Measurements from ENCODE around the gene NR1D2.
"Not testable (repeated sequence)": the region's sequence is repeated elsewhere in the genome, so short reads cannot be mapped to it uniquely, and the experiment has no call there.

NR1D2 gene

DNA sequence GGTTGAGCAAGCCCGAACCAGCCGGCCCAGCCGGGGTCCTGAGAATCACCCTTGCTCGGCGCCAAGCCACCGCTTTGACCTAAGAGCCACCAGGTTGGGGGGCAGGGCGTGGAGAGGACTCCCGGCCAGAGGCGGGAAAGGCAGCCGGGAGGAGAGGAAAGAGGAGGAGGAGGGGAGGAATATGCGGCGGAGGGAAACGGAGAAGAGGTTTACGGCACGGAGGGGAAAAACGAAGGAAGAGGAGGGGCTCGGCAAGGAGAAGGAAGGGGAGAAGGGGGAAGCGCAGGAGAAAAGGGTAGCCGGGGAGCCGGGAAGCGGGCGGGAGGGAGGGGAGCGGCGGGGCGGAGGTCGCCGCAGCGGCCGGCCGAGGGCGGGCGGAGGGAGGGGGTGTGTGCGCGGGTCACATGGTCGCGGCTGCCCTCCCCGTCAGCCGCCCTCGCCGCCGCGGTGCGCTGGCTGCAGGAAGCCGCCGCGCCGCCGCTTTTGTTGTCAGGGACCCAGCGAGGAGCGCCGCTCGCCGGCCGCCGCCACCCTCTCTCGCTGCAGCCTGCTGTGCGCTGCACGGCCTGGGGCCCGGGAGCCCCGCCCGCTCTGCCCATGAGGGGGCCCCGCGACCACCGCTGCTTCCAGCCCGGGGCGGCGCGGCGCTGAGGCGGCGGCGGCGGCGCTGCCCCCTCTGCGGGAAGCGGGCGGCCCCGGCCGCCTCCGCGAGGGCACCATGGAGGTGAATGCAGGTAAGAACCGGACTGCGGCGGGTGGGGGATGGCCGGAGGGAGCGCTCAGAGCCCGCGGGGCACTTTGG, at the start of gene NR1D2:
Gene NR1D2, plus strand, starts transcription at position 426 of the 802 bp plus-strand sequence. Its CDS starts 293 bp downstream, at position 719.
- peak; percentile 58 for DNase-seq

DNA sequence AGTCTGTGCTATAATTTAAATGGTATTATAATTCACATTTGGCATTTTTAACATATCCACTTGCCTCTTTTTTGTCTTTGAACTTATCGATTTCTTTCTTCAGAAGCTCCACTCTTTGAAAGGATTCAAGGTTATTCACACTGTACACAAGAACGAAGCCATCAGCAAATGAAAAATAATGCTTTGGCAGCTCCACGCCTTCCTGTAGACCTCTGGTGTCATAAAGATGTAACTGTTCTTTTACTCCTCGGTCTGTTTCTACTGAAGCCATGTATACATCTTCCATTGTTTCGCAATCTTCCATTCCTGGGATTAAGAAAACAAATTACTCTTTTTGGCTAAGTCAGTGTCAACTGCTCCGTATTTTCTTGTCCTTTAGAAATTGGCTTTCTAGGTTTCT, 44.3 kb upstream of the NR1D2 start:
- no peak for DNase-seq

DNA sequence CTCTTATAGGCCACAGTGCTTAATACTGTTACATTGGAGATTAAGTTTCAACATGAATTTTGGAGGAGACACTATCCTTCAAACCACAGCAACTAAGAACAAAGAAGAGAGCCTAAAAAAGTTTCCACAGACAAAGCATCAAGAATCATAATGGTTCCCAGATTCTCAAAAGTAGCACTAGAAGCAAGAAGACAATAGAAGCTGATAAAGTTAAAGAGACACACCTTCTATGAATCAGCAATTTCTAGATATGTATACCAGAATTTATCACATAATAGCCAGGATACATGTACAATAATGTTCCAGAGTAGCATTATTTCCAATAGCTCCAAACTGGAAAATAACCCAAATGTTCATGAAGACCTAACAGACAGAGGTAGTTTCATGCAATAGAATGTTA, 40.5 kb upstream of the NR1D2 start:
- no peak for DNase-seq

DNA sequence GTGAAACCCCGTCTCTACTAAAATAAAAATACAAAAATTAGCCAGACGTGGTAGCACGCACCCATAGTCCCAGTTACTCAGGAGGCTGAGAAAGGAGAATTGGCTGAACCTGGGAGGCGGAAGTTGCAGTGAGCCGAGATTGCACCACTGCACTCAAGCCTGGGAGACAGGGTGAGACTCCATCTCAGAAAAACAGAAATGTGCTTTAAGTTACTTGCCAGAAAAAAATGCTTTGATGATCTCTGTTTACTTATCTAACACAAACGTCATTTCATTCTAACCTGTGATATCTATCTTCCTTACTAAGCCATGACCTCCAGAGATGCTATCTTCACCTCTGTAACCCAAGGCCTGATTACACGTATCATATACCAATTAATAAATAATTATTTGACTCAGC, 35.7 kb upstream of the NR1D2 start:
- no peak for DNase-seq

DNA sequence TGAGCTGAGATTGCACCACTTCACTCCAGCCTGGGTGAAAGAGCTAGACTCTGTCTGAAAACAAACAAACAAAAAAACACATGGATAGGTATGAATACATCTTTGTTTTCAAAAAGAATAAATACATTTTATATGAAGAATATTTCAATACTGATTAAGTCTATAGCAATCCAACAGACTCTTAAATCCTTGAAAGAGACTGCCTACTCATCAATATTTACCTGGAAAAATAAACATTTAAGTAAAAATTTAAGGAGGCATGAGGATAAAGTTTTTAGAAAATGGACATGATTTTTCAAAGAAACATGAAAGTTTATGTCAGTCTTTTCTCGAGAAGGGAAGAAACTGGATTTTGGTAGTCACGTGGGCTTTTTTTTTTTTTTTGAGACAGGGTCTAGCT, 33.7 kb upstream of the NR1D2 start:
- no peak for DNase-seq

DNA sequence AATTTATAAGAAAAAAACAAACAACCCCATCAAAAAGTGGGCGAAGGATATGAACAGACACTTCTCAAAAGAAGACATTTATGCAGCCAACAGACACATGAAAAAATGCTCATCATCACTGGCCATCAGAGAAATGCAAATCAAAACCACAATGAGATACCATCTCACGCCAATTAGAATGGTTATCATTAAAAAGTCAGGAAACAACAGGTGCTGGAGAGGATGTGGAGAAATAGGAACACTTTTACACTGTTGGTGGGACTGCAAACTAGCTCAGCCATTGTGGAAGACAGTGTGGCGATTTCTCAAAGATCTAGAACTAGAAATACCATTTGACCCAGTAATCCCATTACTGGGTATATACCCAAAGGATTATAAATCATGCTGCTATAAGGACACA, 32.8 kb upstream of the NR1D2 start:
- not testable (repeated sequence) for DNase-seq

DNA sequence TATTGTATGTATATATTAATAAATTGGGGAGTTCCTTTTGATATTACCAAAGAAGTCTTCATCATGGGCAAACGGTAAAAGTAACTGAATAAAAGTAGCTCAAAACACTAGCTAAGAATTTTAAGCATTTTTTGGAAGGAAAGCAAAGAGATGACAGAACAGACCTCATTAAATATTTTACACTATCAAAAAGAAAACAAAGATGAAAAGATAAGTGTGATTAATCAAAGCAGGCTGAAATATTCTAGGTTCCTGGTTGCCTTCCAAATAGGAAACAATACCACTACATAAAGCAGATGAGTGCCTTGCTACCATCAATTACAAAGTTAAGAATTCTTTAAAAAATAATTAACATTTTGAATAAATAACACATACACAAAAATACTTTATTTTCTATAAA, 31.9 kb upstream of the NR1D2 start:
- no peak for DNase-seq

DNA sequence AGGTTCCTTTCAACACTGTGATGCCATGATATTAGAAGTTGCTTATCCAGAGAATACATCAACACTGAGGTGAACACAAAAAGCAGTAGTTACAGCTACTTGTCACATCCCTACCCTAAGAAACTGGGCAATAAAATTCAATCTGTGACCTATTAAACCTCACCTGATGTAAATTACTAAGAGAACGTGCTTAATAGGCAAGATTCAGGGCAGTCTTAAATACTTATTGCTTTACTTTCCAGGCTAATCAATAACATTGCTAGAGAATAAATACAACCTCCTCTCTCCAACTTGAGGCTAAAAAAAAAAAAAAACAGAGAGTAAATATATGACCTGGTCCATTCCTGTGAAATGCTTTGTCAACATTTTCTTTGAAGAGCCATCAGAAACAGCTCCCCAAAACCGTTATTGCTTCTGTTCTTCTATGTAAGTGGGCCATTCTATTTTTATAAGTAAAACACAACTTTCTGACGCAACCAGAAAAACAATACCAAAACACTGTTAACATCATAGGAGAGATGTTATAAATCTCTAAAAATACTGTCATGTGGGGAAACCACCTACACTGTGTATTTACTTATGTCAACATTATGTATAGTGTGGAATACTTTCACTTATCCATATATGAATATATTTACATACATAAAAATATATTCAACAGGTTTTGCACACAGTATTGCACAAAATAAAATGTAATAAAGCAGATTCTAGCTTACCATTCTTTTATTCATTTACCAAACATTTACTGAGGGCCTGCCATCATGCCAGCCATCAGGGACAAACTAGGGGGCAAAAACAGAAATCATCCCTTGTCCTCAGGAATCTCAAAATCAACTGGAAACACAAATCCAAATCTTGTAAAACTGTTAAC, 31.0 kb upstream of the NR1D2 start:
- DNase-seq, result no peak

DNA sequence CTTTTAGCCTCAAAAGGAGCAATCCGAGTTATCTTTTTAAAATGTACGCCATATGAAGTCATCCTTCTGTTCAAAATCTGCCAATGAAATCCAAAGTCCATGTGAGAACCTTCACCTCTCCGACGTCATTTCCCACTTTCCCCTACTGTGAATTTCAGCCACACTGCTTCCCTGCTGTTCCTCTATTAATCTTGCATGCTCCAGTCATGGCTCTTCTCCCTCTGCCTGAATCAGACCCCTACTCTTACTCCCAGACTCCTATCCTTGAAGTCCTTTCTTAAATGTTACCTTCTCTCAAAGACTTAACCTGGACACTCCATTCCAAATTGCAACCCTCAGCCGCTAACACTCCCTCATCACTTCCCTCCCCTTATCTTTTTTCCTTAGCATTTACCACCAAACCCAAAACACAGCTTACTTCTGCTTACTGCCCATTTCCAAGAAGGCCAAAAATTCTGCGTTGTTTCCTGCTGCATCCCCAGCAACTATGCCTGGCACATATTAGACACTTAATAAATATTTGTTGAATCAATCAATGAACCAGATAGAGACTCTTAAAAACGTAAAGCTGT, 29.5 kb upstream of the NR1D2 start:
- no peak for DNase-seq

DNA sequence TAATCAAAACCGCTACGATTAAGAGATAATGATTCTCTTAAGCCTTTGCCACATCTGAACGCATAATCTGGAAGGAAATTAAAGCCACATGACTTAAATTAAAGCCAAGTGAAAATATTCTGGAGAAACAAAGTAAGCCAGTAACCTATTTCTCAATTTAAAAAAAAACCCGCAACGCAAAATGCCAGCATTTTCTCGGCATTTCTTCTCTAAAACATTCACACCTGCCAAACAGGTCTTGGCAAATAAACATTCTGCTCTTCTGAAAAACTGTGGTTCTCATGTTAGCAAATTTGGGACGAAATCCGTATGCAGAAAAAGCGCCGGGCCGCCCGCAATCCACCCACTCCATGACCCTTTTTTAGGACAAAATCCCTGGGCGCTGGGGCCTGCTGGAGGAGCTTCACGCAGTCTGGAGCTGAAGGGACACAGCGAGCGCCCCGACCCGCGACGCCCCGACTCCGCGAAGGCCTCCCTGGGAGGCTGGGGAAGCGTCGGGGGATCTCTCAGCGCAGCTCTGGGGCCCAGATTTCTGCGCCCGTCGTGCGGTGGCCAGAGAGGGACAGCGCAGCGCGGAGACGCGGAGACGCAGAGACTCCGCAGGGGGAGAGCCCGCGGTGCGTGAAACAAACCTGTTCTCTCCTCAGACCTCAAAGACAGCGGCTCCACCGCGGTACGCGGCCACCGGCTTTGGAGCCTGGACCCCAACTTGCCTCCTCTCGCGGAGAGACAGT, 28.8 kb upstream of the NR1D2 start:
- no peak for DNase-seq

DNA sequence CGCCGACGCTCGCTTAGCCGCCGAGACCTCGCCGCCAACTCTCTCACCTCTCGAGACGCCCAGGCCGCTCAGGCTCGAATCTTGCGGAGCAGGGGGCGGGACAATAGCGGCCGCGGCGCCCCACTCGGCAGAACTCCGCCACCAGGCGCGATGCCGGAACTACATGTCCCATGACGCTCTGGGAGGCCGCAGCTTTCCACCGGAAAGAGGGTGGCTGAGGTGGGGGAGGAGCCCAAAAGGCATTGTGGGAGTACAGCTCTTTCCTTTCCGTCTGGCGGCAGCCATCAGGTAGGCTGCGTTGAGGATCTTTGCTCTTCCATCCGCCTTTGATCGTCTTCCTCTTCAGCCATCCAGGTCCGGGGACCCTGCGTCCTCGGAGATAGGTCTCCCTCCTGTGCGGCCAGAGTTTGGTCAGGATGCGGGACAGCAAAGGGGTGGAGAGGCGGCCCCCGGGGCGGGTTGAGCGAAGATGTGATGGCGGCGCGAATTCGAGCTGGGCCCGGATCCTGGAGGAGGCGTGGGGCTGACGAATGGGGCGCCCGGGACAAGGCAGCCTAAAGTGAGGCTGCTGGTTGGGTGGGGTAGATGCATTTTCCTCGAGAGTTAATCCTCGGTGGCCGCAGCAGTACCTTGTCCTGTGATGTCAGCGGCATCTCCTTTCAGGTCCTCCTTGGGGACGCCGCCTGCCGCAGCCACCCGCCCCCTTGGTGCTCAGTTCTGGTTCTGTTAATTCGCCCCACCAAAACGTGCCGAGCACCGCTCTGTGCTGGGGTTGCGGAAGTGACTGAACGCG, 28.0 kb upstream of the NR1D2 start, which contains the start of the genes NKIRAS1 and RPL15:
Gene NKIRAS1, minus strand, starts transcription at position 105 of the 793 bp plus-strand sequence. CDS start 6,086 bp downstream, outside the sequence.
Gene RPL15, plus strand, starts transcription at position 247 of the 793 bp plus-strand sequence. CDS start 728 bp downstream, outside the sequence.
- DNase-seq, result peak; percentile 96

DNA sequence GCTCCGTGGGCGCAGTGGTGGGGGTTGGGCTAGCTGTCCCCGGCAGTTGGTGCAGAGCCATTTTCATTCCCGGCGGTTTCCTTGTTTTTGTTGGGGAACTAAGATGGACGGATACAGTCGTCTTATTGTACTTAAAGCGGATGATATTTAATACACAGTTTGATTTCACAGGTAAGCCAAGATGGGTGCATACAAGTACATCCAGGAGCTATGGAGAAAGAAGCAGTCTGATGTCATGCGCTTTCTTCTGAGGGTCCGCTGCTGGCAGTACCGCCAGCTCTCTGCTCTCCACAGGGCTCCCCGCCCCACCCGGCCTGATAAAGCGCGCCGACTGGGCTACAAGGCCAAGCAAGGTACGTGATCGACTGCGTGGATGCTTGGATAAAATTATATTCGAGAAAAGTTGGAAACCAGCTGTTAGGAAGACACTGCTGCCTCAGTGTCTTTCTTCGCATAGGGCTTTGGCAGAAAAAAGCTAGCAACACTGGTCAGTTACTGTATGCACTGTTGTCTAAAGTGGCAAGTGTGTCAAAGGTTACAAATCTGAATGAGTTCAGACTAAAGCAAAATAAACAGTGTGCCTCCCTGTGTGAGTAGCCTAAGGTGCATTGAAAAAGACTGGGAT, 27.3 kb upstream of the NR1D2 start:
- peak; percentile 71 for DNase-seq

DNA sequence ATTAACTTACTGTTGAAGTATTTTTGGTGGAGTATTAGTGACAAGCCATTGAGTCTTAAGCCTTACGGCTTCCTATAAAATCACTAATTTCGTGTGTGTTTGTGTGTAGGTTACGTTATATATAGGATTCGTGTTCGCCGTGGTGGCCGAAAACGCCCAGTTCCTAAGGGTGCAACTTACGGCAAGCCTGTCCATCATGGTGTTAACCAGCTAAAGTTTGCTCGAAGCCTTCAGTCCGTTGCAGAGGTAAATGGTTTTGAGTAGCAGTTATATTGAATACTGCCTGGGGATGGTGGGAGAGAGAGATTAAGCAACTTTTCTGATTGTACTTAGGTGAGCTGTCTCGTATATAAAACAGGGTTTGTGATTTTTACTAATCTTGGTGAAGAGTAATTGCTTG, 26.8 kb upstream of the NR1D2 start:
- DNase-seq, result not testable (repeated sequence)

DNA sequence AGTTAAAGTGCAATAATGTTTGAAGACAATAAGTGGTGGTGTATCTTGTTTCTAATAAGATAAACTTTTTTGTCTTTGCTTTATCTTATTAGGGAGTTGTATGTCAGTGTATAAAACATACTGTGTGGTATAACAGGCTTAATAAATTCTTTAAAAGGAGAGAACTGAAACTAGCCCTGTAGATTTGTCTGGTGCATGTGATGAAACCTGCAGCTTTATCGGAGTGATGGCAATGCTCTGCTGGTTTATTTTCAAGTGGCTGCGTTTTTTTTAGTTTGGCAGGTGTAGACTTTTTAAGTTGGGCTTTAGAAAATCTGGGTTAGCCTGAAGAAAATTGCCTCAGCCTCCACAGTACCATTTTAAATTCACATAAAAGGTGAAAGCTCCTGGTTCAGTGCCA, 25.5 kb upstream of the NR1D2 start:
- DNase-seq, result no peak

DNA sequence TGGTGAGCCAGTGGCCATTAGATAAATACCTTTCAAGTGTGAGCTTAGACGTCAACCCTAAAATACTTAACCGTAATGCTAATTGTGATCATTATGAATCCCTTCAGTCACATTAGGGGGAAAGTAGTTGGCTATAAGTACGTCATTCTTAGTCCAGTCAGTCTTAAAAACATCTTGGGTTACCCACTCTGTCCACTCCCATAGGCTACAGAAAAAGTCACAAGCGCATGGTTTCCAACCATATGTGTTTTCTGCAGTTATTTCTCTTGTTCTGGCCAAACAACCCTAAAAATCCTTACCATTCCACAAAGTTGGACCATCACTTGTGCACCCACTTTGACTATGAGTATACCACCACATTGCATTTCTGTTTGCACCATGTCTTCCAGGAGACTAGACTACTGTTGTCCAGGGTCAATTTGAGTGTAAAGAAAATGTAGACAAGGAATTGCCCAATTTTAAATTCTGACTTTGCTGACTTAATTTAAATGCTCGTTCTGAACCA, 24.9 kb upstream of the NR1D2 start:
- DNase-seq, result no peak

DNA sequence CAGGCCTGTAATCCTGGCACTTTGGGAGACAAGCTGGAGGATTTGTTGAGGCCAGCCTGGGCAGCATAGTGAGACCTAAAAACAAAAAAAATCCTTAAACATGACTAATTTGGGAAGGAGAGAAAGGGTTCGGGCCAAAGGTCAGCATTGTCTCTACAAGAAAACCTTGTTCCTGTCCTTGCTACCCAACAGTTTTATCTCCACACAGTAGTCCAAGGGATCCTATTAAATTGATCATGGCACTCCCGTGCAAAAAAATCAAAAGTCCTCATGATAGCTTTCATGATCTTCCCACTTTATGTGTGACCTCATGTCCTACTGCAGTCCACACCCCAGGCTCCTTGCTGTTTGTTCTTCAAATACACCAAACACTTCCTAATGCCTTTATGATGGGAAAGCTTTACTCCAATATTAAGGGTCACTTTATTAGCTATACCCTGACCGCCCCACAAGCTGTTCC, 24.0 kb upstream of the NR1D2 start:
- DNase-seq, result no peak

DNA sequence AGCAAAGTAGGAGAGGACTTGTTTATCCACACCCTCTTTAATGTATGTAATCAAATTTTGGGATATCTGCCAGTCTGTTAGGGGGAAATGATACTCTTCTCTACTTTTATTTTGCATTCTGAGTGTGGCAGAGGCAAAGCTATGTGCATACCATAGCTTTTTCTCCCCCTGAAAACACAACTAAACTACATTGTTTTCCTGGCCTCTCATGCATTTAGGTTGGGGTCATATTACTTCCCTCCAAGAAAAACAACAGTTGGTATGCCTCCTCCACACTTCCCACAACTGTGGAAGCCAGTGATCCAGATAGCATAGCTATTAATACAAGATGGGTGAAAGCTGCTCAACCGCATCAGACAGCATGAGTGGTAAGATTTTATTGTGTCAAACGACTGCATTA, 21.3 kb upstream of the NR1D2 start:
- DNase-seq, result no peak

DNA sequence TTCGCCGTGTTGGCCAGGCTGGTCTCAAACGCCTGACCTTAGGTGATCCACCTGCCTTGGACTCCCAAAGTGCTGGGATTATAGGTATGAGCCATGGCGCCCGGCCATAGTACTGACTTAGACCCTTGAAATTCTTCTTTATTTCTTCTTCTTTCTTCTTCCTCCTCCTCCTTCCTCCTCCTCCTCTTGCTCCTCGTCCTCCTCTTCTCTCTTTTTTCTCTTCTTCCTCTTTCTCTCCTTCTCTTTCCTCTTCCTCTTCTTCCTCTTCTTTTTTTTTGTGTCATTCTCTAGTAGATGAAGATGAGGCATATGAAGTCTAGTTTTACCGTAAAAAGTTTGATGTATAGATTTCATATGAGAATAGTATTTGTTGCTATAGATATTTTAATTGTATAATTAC, 18.8 kb upstream of the NR1D2 start:
- DNase-seq, result no peak

DNA sequence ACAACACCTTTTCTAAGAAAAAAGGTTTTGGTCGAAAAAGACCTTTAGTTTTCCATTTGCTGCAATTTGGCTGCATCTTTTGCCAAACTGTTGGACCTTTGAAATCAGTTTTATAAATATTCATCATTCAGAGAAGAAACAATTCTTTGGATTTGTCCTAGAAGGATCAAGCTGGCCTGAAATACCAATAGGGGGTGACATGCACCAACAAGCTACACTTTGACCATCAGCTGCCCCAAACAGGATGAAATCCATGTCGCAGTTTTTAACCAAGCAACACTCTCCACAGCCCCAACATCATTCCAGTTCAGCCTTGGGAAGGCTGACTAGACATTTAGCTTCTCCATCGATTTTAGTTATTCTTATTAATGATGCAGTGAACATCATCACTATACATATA, 18.4 kb upstream of the NR1D2 start:
- DNase-seq, result no peak

DNA sequence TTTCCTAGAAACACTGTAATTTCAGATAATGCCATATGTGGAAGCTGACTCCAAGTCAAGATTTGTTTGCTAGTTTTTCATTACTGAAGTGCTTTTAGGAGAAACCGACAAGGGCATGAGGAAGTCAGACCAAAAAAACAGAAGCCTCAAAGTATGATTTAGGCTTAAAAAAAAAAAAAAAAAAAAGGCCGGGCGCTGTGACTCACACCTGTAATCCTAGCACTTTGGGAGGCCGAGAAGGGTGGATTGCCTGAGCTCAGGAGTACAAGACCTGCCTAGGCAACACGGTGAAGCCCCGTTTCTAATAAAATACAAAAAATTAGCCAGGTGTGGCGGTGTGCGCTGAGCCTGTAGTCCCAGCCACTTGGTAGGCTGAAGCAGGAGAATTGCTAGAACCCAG, 16.6 kb upstream of the NR1D2 start:
- DNase-seq, result no peak

DNA sequence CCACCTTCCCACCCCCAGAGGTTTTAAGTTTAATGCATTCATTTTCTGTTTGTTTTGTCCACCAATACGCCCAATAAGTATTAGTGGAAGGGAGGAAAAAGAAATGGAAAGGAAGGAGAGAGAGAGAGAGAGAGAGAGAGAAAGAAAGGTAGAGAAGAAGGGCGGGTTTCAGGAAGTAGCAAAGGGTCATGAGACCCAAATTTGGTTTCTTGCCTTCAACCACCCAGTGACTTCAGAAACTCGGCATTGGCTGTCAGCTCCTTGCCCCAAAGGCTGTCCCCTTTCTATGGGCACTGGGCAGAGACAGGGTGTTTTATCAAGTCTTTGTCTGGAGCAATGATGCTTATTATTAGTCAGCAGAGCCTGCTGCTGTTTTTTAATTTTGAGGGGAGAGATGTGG, 13.5 kb upstream of the NR1D2 start:
- no peak for DNase-seq
